Parietal lobe (tissue), 1 donor: ENCODE results near the gene RHD. TPM values are rescaled to one million over a fixed set of nuclear protein-coding genes. Genes with fewer than 3 reads are reported as not detected.

Experiments
- total RNA-seq: library from RNA; depleted of rRNA; stranded (reverse); fragments of >200 nt; gene quantifications from one replicate; pipeline ENCODE4 v1.2.3, GENCODE V29; 2014

Gene RHD
- total RNA-seq = not detected

DNA sequence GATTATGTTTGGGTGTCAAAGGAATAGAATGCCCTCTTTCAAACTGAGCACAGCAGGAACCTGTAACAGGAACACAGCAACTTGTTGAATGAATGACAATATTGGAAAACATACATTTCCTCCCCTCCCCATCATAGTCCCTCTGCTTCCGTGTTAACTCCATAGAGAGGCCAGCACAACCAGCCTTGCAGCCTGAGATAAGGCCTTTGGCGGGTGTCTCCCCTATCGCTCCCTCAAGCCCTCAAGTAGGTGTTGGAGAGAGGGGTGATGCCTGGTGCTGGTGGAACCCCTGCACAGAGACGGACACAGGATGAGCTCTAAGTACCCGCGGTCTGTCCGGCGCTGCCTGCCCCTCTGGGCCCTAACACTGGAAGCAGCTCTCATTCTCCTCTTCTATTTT lies at the start of gene RHD:
Gene RHD (plus strand): TSS at position 272 of the 400 bp plus-strand sequence. CDS start 39 bp downstream, at position 311.

DNA sequence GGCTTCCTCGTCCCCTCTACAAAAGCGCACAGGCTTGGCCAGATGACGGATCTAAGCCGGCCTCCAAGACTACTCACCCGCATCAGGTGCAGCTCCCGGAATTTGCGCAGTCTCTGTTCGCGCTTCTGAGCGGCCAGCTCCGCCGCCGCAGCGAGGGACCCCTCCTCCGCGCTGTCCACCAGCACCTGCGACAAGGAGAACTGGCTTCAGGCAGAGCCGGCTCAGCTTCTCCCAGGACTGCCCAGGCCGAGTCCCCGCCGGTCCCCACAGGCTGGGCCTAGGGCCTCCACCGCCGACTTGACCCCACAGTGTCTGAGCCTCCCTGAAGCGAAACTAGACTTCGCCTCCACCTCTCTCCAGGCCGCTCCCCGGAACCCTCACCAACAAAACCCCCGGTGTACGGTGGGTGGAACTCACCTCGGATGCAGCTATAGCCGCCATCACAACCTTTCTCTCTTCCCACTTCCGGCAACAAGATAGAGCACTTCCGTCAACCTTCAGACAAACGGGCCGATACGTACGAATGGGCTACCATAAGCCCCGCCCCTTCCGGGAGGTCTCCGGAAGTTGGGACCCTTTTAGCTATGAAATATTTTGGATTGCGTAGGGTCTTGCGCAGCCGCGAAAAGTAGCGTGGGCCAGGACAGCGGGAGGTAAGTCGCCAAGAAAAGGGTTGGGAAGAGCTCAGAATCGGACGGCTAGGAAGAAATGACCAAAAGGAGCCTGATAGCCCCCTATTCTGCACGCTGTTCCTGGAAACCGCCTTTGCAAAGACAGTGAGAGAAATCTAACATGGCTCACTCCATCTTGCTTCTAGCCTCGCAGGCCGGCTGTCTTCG lies 40.1 kb upstream of the RHD start, which contains the start of gene SYF2:
Gene SYF2 (minus strand): TSS at position 476 of the 839 bp plus-strand sequence. CDS start 35 bp downstream, at position 441.

DNA sequence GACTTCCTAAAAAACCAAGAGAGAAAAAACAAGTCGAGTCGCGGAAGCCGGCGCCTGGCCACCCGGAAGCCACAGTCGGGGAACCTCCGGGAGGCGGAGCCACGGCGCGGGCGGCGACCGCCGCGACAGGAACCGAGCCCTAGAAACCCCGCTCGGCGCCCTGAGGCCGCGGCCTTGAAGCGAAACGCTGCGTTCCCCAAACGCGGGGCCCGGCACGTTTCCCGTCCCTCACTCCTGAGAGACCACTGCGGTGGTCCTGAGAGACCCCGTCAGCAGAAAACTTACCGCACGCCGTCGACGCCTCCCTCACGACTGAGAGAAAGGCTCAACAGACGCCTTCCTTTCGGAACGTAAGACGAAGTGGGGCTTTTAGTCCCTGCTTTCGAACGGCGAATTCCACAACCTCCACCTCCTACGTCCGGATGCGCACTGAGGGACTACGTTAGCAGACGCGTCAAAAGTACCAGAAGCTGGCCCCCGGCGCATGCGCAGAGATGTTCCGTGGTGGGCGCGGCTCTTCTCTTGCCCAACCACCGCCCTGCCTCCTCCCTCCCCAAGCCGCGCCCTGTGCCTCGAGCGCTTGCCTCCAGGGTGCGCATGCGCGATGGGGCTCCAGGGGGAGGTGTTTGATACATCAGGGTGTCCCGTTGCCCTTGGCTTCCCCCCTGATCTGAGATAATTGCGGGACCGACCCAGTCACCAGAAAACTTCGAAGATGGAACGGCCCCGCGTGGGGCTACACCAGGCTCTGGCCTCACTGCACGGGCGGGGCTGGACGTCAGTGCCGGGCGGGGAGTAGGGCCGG lies 25.1 kb upstream of the RHD start, which contains the start of gene RSRP1:
Gene RSRP1 (minus strand): TSS at position 431 of the 805 bp plus-strand sequence. CDS start 491 bp downstream, outside the sequence.

DNA sequence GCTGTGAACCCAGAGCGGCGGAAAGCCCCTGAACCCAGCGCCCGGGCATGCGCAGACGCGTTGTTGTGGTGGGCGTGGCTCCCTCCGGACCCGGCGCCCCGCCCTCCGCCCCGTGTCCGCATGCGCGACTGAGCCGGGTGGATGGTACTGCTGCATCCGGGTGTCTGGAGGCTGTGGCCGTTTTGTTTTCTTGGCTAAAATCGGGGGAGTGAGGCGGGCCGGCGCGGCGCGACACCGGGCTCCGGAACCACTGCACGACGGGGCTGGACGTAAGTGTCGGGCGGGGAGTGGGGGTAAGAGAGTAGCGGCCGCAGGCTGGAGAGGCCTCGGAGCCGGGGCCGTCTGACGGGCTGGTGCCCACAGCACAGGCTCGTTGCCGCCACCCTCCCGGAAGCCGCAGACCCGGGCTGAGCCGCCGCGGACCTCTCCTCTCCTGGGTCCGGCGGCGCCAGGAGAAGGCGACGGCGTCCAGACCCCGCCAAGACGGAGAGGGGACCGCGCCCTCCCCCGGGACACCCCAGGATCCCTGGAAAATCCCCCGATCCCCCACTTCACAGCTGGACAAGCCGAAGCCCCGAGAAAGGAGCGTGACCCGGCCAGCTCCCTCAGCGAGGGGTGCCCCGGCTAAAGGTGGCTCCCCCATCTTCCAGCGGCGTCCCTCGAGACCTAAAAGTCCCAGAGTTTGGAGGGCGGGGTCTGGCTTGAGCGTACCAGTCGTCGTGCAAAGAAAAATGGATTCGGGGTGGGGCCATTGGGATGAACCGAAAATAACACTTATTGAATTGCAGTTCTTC lies 66.1 kb downstream of the RHD start, which contains the start of gene TMEM50A:
Gene TMEM50A (plus strand): TSS at position 147 of the 794 bp plus-strand sequence. CDS start 2,153 bp downstream, outside the sequence.

Other genes starting within 250 kb of the RHD start
- 31.9 TPM for gene SYF2, start 40.0 kb upstream of the RHD start, total RNA-seq
- gene RSRP1, start 25.1 kb upstream of the RHD start, total RNA-seq = 121 TPM
- 99.5 TPM for gene TMEM50A, start 65.8 kb downstream of the RHD start, total RNA-seq
- gene RHCE, start 148.3 kb downstream of the RHD start, total RNA-seq = not detected
- gene MACO1, start 158.4 kb downstream of the RHD start, total RNA-seq = 73.2 TPM